ENCODE measurements around the gene LIMA1. TPM values are rescaled to one million over a fixed set of nuclear protein-coding genes. Genes with fewer than 3 reads are reported as not detected.
"Not testable (repeated sequence)": the region's sequence is repeated elsewhere in the genome, so short reads cannot be mapped to it uniquely, and the experiment has no call there.

Gene LIMA1
- total RNA-seq, 1 donor from 2014 or later: 64.0 TPM

GRCh38 chr12:50252977-50253602 is 30.2 kb downstream of the LIMA1 start:
- H3K4me3 Mint-ChIP-seq: no peak overlapping the region
- H3K36me3 Mint-ChIP-seq (ENCODE audit: low read depth): peaks cover 4% of the 10 kb centered on the region
- no peaks in the 10 kb centered on the region for H3K27me3 Mint-ChIP-seq (ENCODE audit: insufficient read depth)
- DNase-seq (ENCODE audit: low spot score): no peak
- H3K27ac Mint-ChIP-seq: no peak overlapping the region
- intact Hi-C loops (cut with micrococcal nuclease): no loop called here
- peaks cover 32% of the 10 kb centered on the region for H3K4me1 Mint-ChIP-seq (ENCODE audit: low read depth)
- no peaks in the 10 kb centered on the region for H3K9me3 Mint-ChIP-seq

- Mint-ChIP-seq H3K4me1 (ENCODE audit: low read depth) (peaks cover 39% of the 10 kb centered on the region), H3K4me3 (no peak overlapping the region), H3K9me3 (no peaks in the 10 kb centered on the region), H3K27me3 (ENCODE audit: insufficient read depth) (peaks cover 1% of the 10 kb centered on the region), H3K27ac (no peak overlapping the region), H3K36me3 (ENCODE audit: low read depth) (peaks cover 8% of the 10 kb centered on the region)
- intact Hi-C loops (cut with micrococcal nuclease): no loop called here
- DNase-seq (ENCODE audit: low spot score): no peak
These were observed 31.6 kb downstream of the LIMA1 start for GRCh38 chr12:50251619-50252252.

GRCh38 chr12:50249464-50250182 is 33.7 kb downstream of the LIMA1 start:
- H3K4me3 Mint-ChIP-seq: no peak overlapping the region
- intact Hi-C loops (cut with micrococcal nuclease): loop anchor here (10.0 kb wide), 1 partner anchor 285 kb away; no protein-coding TSS in a partner anchor
- DNase-seq (ENCODE audit: low spot score): no peak
- H3K4me1 Mint-ChIP-seq (ENCODE audit: low read depth): peaks cover 45% of the 10 kb centered on the region
- no peak overlapping the region for H3K27ac Mint-ChIP-seq
- H3K9me3 Mint-ChIP-seq: no peaks in the 10 kb centered on the region
- H3K27me3 Mint-ChIP-seq (ENCODE audit: insufficient read depth): peaks cover 1% of the 10 kb centered on the region
- peaks cover 15% of the 10 kb centered on the region for H3K36me3 Mint-ChIP-seq (ENCODE audit: low read depth)

DNA sequence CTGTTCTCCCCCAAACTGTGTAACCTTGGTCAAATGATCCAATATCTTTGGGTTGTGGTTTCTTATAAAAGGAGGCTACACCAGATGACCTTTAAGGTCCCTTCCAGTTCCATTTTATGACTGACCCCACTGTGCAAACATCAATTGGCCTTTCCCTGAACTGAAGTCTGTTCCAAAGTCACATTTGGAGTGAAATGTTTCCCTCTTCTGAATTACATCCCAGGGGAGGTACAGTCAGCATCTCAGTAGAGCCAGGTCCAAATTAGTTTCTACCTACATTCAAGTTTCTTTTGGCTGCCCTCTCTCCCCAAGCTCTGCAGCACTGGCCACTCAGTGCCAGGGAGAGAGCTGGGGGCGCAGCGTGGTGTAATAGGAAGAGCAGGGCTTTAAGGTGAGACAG is 34.4 kb downstream of the LIMA1 start:
- H3K27ac Mint-ChIP-seq: no peak overlapping the region
- DNase-seq (ENCODE audit: low spot score): no peak
- peaks cover 15% of the 10 kb centered on the region for H3K36me3 Mint-ChIP-seq (ENCODE audit: low read depth)
- H3K9me3 Mint-ChIP-seq: no peaks in the 10 kb centered on the region
- intact Hi-C loops (cut with micrococcal nuclease): loop anchor here (10.0 kb wide), 1 partner anchor 286 kb away; no protein-coding TSS in a partner anchor
- H3K4me1 Mint-ChIP-seq (ENCODE audit: low read depth): peaks cover 41% of the 10 kb centered on the region
- no peak overlapping the region for H3K4me3 Mint-ChIP-seq
- peaks cover 1% of the 10 kb centered on the region for H3K27me3 Mint-ChIP-seq (ENCODE audit: insufficient read depth)

GRCh38 chr12:50248411-50248810 is 34.9 kb downstream of the LIMA1 start:
- H3K36me3 Mint-ChIP-seq (ENCODE audit: low read depth): peaks cover 15% of the 10 kb centered on the region
- DNase-seq (ENCODE audit: low spot score): no peak
- no peaks in the 10 kb centered on the region for H3K9me3 Mint-ChIP-seq
- intact Hi-C loops (cut with micrococcal nuclease): loop anchor here (10.0 kb wide), 1 partner anchor 286 kb away; no protein-coding TSS in a partner anchor
- no peak overlapping the region for H3K27ac Mint-ChIP-seq
- peaks cover 1% of the 10 kb centered on the region for H3K27me3 Mint-ChIP-seq (ENCODE audit: insufficient read depth)
- peaks cover 42% of the 10 kb centered on the region for H3K4me1 Mint-ChIP-seq (ENCODE audit: low read depth)
- H3K4me3 Mint-ChIP-seq: no peak overlapping the region

- H3K36me3 Mint-ChIP-seq (ENCODE audit: low read depth): peaks cover 15% of the 10 kb centered on the region
- H3K9me3 Mint-ChIP-seq; H3K27me3 Mint-ChIP-seq (ENCODE audit: insufficient read depth); H3K27ac Mint-ChIP-seq; H3K4me3 Mint-ChIP-seq; DNase-seq (ENCODE audit: low spot score): not testable (repeated sequence)
- intact Hi-C loops (cut with micrococcal nuclease): loop anchor here (1.0 to 10.0 kb wide), 5 partner anchors 27 to 287 kb away; partner anchors contain the start of genes LIMA1 and RACGAP1
- H3K4me1 Mint-ChIP-seq (ENCODE audit: low read depth): peaks cover 42% of the 10 kb centered on the region
These were observed 35.7 kb downstream of the LIMA1 start for GRCh38 chr12:50247665-50248064.

GRCh38 chr12:50246873-50247612 is 36.3 kb downstream of the LIMA1 start:
- DNase-seq (ENCODE audit: low spot score): peak; percentile 2
- intact Hi-C loops (cut with micrococcal nuclease): loop anchor here (1.0 to 10.0 kb wide), 5 partner anchors 27 to 288 kb away; partner anchors contain the start of genes LIMA1 and RACGAP1
- Mint-ChIP-seq H3K4me1 (ENCODE audit: low read depth) (peaks cover 38% of the 10 kb centered on the region), H3K4me3 (peak overlapping the region; percentile 79), H3K27me3 (ENCODE audit: insufficient read depth) (peaks cover 1% of the 10 kb centered on the region), H3K27ac (peak overlapping the region; percentile 90), H3K9me3 (no peaks in the 10 kb centered on the region), H3K36me3 (ENCODE audit: low read depth) (peaks cover 15% of the 10 kb centered on the region)

GRCh38 chr12:50246197-50246865 is 37.0 kb downstream of the LIMA1 start:
- peaks cover 31% of the 10 kb centered on the region for H3K4me1 Mint-ChIP-seq (ENCODE audit: low read depth)
- H3K36me3 Mint-ChIP-seq (ENCODE audit: low read depth): peaks cover 13% of the 10 kb centered on the region
- DNase-seq (ENCODE audit: low spot score): no peak
- intact Hi-C loops (cut with micrococcal nuclease): loop anchor here (10.0 kb wide), 1 partner anchor 288 kb away; no protein-coding TSS in a partner anchor
- no peaks in the 10 kb centered on the region for H3K9me3 Mint-ChIP-seq
- H3K27me3 Mint-ChIP-seq (ENCODE audit: insufficient read depth): peaks cover 1% of the 10 kb centered on the region
- H3K4me3 Mint-ChIP-seq: peak overlapping the region; percentile 2
- H3K27ac Mint-ChIP-seq: peak overlapping the region; percentile 72

- H3K4me3 Mint-ChIP-seq: no peak overlapping the region
- H3K36me3 Mint-ChIP-seq (ENCODE audit: low read depth): peaks cover 13% of the 10 kb centered on the region
- peaks cover 1% of the 10 kb centered on the region for H3K27me3 Mint-ChIP-seq (ENCODE audit: insufficient read depth)
- intact Hi-C loops (cut with micrococcal nuclease): loop anchor here (10.0 kb wide), 1 partner anchor 291 kb away; no protein-coding TSS in a partner anchor
- H3K4me1 Mint-ChIP-seq (ENCODE audit: low read depth): peaks cover 24% of the 10 kb centered on the region
- H3K9me3 Mint-ChIP-seq: no peaks in the 10 kb centered on the region
- H3K27ac Mint-ChIP-seq: no peak overlapping the region
- no peak for DNase-seq (ENCODE audit: low spot score)
These were observed 39.8 kb downstream of the LIMA1 start for GRCh38 chr12:50243507-50243906.

GRCh38 chr12:50242751-50243191 is 40.5 kb downstream of the LIMA1 start:
- H3K4me1 Mint-ChIP-seq (ENCODE audit: low read depth): peaks cover 21% of the 10 kb centered on the region
- intact Hi-C loops (cut with micrococcal nuclease): loop anchor here (10.0 kb wide), 1 partner anchor 292 kb away; no protein-coding TSS in a partner anchor

DNA sequence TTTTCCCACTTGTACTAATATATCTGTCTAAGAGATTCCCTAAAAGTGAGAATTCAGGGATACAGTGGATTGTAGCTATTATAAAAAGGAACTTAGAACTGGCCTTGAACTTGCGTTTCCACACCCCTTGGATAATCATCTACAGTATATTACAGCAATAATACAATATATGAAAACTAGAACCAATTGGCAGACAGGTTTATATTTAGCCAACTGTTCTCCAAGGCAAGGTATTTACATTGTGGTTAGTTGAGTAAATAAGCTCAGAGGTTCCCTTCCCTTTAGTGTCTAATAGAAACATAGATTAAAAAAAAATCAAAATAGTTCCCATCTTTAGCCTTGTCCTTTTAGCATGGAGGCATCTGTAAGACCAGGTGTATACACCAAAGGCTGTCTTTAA is 42.1 kb downstream of the LIMA1 start:
- peaks cover 3% of the 10 kb centered on the region for H3K36me3 Mint-ChIP-seq (ENCODE audit: low read depth)
- no peak overlapping the region for H3K4me3 Mint-ChIP-seq
- H3K9me3 Mint-ChIP-seq: no peaks in the 10 kb centered on the region

More at GRCh38 chr12:50242751-50243191, 40.5 kb downstream of the LIMA1 start:
- no peak overlapping the region for H3K27ac Mint-ChIP-seq
- H3K27me3 Mint-ChIP-seq (ENCODE audit: insufficient read depth): peaks cover 1% of the 10 kb centered on the region
- DNase-seq (ENCODE audit: low spot score): no peak
- H3K9me3 Mint-ChIP-seq: no peaks in the 10 kb centered on the region
- no peak overlapping the region for H3K4me3 Mint-ChIP-seq
- peaks cover 10% of the 10 kb centered on the region for H3K36me3 Mint-ChIP-seq (ENCODE audit: low read depth)

GRCh38 chr12:50240792-50241114 is 42.6 kb downstream of the LIMA1 start:
- Mint-ChIP-seq H3K4me1 (ENCODE audit: low read depth) (peaks cover 8% of the 10 kb centered on the region), H3K9me3 (no peaks in the 10 kb centered on the region), H3K27ac (no peak overlapping the region), H3K4me3 (no peak overlapping the region), H3K27me3 (ENCODE audit: insufficient read depth) (no peaks in the 10 kb centered on the region), H3K36me3 (ENCODE audit: low read depth) (peaks cover 3% of the 10 kb centered on the region)
- intact Hi-C loops (cut with micrococcal nuclease): loop anchor here (10.0 kb wide), 1 partner anchor 294 kb away; no protein-coding TSS in a partner anchor
- no peak for DNase-seq (ENCODE audit: low spot score)

More for the DNA sequence above, 42.1 kb downstream of the LIMA1 start:
- Mint-ChIP-seq H3K4me1 (ENCODE audit: low read depth) (peaks cover 8% of the 10 kb centered on the region), H3K27me3 (ENCODE audit: insufficient read depth) (no peaks in the 10 kb centered on the region), H3K27ac (no peak overlapping the region)
- intact Hi-C loops (cut with micrococcal nuclease): loop anchor here (10.0 kb wide), 1 partner anchor 294 kb away; no protein-coding TSS in a partner anchor
- no peak for DNase-seq (ENCODE audit: low spot score)

Data from activated T-helper 1 cell treated with anti-CD3 and anti-CD28 coated beads, Interleukin-12 subunit alpha, Interleukin-12 subunit beta, Interleukin-2, Interleukin-4 antibody, amounts not matched to agents 30 ng/mL and 10 ng/mL and 1 ng/mL, durations not matched to agents 14 hours and 24 hours and 36 hours (primary cell).